Activated naive CD8-positive, alpha-beta T cell treated with anti-CD3 and anti-CD28 coated beads, Interleukin-2, amount 50 U/mL, for 24 hours (primary cell): ENCODE measurements around the gene BSG.
"Not testable (repeated sequence)": the region's sequence is repeated elsewhere in the genome, so short reads cannot be mapped to it uniquely, and the experiment has no call there.

ENCODE experiments used
- ATAC-seq: fragments of 150-1000 bp; cut with Tn5 transposase; one replicate; pipeline ENCODE4 v1.10.0; 2021
- DNase-seq: peaks from one replicate; pipeline ENCODE4 v3.0.0; 2021
- H3K27ac Mint-ChIP-seq: one replicate; pipeline ENCODE4 v1.8.0; 2021; ENCODE audit warnings: mild to moderate bottlenecking, mixed read lengths
- H3K27me3 Mint-ChIP-seq: one replicate; pipeline ENCODE4 v1.8.0; 2021; ENCODE audit warnings: mixed read lengths
- H3K36me3 Mint-ChIP-seq: one replicate; pipeline ENCODE4 v1.8.0; 2021; ENCODE audit warnings: low read depth, mixed read lengths
- H3K4me1 Mint-ChIP-seq: one replicate; pipeline ENCODE4 v1.8.0; 2021; ENCODE audit warnings: mixed read lengths
- H3K4me3 Mint-ChIP-seq: one replicate; pipeline ENCODE4 v1.8.0; 2021; ENCODE audit warnings: mild to moderate bottlenecking, moderate library complexity, mixed read lengths
- H3K9me3 Mint-ChIP-seq: one replicate; pipeline ENCODE4 v1.8.0; 2021; ENCODE audit warnings: mixed read lengths

BSG gene

GRCh38 chr19:575527-576506, 3.4 kb downstream of the BSG start:
- peaks cover 37% of the 10 kb centered on the region for H3K4me1 Mint-ChIP-seq
- no peak for ATAC-seq
- H3K4me3 Mint-ChIP-seq = peak overlapping the region; percentile 21
- H3K9me3 Mint-ChIP-seq = no peaks in the 10 kb centered on the region
- H3K27me3 Mint-ChIP-seq = peaks cover 4% of the 10 kb centered on the region
- H3K27ac Mint-ChIP-seq = no peak overlapping the region
- DNase-seq = no peak
- peaks cover 13% of the 10 kb centered on the region for H3K36me3 Mint-ChIP-seq

- H3K4me1 Mint-ChIP-seq = peaks cover 31% of the 10 kb centered on the region
- no peak overlapping the region for H3K4me3 Mint-ChIP-seq
- DNase-seq (no peak), ATAC-seq (no peak)
- H3K27me3 Mint-ChIP-seq = no peaks in the 10 kb centered on the region
- H3K9me3 Mint-ChIP-seq = no peaks in the 10 kb centered on the region
- peaks cover 8% of the 10 kb centered on the region for H3K36me3 Mint-ChIP-seq
- H3K27ac Mint-ChIP-seq = no peak overlapping the region
Measured at GRCh38 chr19:576768-577438, 4.5 kb downstream of the BSG start.

DNA sequence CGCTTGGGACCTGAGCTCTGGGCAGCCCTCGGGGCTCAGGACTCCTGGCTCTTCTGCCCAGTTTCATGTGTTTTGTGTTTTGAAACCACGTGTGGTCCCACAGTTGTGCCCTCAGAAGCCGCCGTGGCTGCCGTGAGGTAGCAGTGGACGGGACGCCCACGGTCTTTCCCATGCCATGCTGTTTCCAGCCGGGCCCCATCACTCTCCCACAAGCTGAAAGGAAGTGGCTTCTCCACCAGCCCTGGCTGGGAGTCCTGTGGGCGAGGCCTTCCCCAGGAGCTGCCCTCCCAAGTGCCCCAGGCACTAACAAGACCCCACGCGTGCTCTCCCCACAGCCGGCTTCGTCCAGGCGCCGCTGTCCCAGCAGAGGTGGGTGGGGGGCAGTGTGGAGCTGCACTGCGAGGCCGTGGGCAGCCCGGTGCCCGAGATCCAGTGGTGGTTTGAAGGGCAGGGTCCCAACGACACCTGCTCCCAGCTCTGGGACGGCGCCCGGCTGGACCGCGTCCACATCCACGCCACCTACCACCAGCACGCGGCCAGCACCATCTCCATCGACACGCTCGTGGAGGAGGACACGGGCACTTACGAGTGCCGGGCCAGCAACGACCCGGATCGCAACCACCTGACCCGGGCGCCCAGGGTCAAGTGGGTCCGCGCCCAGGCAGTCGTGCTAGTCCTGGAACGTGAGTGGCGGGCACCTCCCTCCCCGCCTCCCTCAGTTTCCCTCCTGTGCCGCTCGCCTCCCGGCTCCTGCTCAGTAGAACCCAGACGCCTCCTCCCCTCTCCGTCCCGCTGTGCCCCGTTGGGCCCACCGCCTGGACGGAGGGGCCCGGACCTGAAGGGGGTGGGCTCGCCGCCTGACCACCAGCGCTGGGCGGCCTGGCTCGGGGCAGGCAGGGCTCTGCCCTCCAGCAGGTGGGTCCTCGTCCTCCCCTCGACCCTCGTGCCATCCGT, 5.3 kb downstream of the BSG start:
- ATAC-seq = no peak
- H3K4me1 Mint-ChIP-seq = peaks cover 28% of the 10 kb centered on the region
- no peak for DNase-seq
- no peaks in the 10 kb centered on the region for H3K9me3 Mint-ChIP-seq
- H3K4me3 Mint-ChIP-seq = no peak overlapping the region
- peaks cover 10% of the 10 kb centered on the region for H3K36me3 Mint-ChIP-seq
- H3K27ac Mint-ChIP-seq = no peak overlapping the region
- H3K27me3 Mint-ChIP-seq = no peaks in the 10 kb centered on the region

GRCh38 chr19:579111-579841, 6.9 kb downstream of the BSG start:
- Mint-ChIP-seq H3K4me3 (no peak overlapping the region), H3K27me3 (no peaks in the 10 kb centered on the region), H3K9me3 (no peaks in the 10 kb centered on the region), H3K27ac (no peak overlapping the region), H3K36me3 (peaks cover 10% of the 10 kb centered on the region), H3K4me1 (peaks cover 24% of the 10 kb centered on the region)
- DNase-seq (no peak), ATAC-seq (no peak)

DNA sequence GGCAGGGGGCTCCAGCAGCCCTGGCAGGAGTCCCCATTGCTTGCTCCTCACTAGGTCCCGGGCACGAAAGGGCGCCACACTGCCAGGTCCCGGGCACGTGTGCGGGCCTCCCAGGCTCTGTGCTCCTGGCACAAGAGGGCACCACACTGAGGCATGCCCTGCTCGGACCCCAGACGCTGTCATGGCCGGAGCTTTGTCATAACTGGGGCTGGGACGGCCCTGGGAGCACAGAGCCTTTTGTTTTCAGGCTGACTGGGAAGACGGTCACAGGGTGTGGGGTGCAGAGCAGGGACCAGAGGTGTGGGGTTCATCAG, 7.4 kb downstream of the BSG start:
- peaks cover 9% of the 10 kb centered on the region for H3K36me3 Mint-ChIP-seq
- H3K27me3 Mint-ChIP-seq = no peaks in the 10 kb centered on the region
- DNase-seq (no peak), ATAC-seq (no peak)
- no peaks in the 10 kb centered on the region for H3K9me3 Mint-ChIP-seq
- peaks cover 19% of the 10 kb centered on the region for H3K4me1 Mint-ChIP-seq
- no peak overlapping the region for H3K27ac Mint-ChIP-seq
- H3K4me3 Mint-ChIP-seq = no peak overlapping the region

DNA sequence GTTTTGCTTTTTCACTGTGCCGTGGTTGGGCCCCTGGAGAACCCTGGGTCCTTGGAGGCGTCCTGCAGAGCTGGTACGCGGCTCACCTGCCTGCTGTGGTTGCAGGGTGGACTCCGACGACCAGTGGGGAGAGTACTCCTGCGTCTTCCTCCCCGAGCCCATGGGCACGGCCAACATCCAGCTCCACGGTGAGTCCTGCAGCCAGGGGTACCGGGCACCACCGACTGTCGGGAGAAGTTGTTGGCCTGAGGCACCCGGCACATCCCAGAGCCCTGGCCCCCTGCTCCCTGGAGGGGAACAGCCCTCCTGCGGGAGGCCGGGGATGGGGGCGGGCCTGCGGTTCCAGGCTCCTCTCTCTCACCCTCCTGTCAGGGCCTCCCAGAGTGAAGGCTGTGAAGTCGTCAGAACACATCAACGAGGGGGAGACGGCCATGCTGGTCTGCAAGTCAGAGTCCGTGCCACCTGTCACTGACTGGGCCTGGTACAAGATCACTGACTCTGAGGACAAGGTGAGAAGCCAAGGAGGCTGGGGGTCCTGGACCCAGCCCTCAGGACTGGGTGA, 8.0 kb downstream of the BSG start:
- Mint-ChIP-seq H3K27me3 (no peaks in the 10 kb centered on the region), H3K4me1 (peaks cover 14% of the 10 kb centered on the region), H3K9me3 (no peaks in the 10 kb centered on the region), H3K36me3 (peaks cover 9% of the 10 kb centered on the region), H3K4me3 (no peak overlapping the region), H3K27ac (no peak overlapping the region)
- DNase-seq (no peak), ATAC-seq (no peak)

DNA sequence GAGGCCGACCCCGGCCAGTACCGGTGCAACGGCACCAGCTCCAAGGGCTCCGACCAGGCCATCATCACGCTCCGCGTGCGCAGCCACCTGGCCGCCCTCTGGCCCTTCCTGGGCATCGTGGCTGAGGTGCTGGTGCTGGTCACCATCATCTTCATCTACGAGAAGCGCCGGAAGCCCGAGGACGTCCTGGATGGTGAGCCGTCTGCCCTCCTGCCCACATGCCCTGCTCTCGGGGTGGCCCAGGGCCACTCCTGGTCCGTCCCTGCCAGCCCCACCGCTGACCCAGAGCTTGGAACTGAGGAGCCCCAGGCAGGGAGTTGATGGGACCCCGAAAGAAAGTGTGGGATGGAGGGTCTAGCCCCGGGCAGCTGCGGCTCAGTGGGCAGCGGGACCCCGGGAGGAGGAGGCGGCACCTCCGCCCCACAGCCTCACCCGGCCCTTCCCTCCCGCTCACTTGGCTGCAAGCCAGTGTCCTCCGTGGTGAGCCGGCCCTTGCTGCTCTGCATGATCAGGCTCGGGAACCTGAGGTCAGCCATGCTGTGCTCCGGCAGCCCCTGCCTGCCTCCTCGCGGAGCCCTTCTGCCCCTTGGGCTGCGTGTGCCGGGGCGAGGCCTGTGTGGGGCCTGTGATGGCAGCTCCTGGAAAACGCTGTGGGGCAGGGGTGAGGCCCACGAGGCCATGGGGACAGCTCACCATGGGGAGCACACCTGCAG, 9.2 kb downstream of the BSG start:
- ATAC-seq = no peak
- DNase-seq = no peak
- H3K4me1 Mint-ChIP-seq = peaks cover 12% of the 10 kb centered on the region
- H3K36me3 Mint-ChIP-seq = peaks cover 9% of the 10 kb centered on the region
- peaks cover 8% of the 10 kb centered on the region for H3K27me3 Mint-ChIP-seq
- no peak overlapping the region for H3K27ac Mint-ChIP-seq
- no peaks in the 10 kb centered on the region for H3K9me3 Mint-ChIP-seq
- no peak overlapping the region for H3K4me3 Mint-ChIP-seq

DNA sequence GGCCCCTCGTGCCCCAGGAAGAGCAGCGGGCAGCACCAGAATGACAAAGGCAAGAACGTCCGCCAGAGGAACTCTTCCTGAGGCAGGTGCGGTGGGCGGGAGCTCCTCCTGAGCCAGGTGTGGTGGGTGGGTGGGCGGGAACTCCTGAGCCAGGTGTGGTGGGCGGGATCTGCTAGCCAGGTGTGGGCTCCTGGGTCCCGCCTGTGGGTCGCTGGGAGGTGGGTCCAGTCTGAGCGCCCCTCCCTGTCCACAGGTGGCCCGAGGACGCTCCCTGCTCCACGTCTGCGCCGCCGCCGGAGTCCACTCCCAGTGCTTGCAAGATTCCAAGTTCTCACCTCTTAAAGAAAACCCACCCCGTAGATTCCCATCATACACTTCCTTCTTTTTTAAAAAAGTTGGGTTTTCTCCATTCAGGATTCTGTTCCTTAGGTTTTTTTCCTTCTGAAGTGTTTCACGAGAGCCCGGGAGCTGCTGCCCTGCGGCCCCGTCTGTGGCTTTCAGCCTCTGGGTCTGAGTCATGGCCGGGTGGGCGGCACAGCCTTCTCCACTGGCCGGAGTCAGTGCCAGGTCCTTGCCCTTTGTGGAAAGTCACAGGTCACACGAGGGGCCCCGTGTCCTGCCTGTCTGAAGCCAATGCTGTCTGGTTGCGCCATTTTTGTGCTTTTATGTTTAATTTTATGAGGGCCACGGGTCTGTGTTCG, 10.3 kb downstream of the BSG start:
- DNase-seq (no peak), ATAC-seq (no peak)
- H3K4me1 Mint-ChIP-seq = peaks cover 6% of the 10 kb centered on the region
- peaks cover 8% of the 10 kb centered on the region for H3K27me3 Mint-ChIP-seq
- H3K27ac Mint-ChIP-seq = no peak overlapping the region
- H3K36me3 Mint-ChIP-seq = peaks cover 9% of the 10 kb centered on the region
- H3K4me3 Mint-ChIP-seq = no peak overlapping the region
- no peaks in the 10 kb centered on the region for H3K9me3 Mint-ChIP-seq

DNA sequence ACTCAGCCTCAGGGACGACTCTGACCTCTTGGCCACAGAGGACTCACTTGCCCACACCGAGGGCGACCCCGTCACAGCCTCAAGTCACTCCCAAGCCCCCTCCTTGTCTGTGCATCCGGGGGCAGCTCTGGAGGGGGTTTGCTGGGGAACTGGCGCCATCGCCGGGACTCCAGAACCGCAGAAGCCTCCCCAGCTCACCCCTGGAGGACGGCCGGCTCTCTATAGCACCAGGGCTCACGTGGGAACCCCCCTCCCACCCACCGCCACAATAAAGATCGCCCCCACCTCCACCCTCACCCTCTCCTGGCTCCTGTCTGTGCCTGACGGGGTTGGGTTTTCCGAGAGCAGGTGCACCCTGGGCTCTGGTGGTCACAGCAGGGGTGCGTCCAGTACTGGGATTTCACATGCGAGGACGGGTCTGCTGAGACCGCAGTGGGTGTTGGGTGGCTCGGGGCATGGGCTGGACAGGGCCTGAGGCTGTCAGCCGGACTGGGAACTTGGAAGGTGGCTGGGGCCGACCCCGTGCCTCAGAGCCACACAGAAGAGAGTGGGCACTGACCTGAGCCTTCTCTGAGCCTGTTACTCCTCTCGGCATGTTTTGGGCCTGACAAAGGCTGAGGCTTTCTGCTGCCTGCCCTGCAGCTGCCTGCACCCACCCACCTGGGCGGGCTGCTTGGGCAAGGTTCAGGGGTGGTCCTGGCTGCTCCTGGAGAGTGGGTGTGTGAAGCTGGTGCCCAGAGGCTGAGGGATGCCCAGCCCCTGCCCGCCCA, 11.0 kb downstream of the BSG start:
- no peaks in the 10 kb centered on the region for H3K9me3 Mint-ChIP-seq
- H3K36me3 Mint-ChIP-seq = peaks cover 9% of the 10 kb centered on the region
- no peak overlapping the region for H3K4me3 Mint-ChIP-seq
- H3K27ac Mint-ChIP-seq = no peak overlapping the region
- H3K4me1 Mint-ChIP-seq = peaks cover 7% of the 10 kb centered on the region
- ATAC-seq (no peak), DNase-seq (no peak)
- peaks cover 12% of the 10 kb centered on the region for H3K27me3 Mint-ChIP-seq

- Mint-ChIP-seq H3K27ac (no peak overlapping the region), H3K4me3 (no peak overlapping the region), H3K4me1 (peaks cover 9% of the 10 kb centered on the region), H3K27me3 (peaks cover 16% of the 10 kb centered on the region), H3K9me3 (no peaks in the 10 kb centered on the region), H3K36me3 (peaks cover 9% of the 10 kb centered on the region)
- ATAC-seq = no peak
- DNase-seq = no peak
Measured at GRCh38 chr19:583968-584239, 11.5 kb downstream of the BSG start.

DNA sequence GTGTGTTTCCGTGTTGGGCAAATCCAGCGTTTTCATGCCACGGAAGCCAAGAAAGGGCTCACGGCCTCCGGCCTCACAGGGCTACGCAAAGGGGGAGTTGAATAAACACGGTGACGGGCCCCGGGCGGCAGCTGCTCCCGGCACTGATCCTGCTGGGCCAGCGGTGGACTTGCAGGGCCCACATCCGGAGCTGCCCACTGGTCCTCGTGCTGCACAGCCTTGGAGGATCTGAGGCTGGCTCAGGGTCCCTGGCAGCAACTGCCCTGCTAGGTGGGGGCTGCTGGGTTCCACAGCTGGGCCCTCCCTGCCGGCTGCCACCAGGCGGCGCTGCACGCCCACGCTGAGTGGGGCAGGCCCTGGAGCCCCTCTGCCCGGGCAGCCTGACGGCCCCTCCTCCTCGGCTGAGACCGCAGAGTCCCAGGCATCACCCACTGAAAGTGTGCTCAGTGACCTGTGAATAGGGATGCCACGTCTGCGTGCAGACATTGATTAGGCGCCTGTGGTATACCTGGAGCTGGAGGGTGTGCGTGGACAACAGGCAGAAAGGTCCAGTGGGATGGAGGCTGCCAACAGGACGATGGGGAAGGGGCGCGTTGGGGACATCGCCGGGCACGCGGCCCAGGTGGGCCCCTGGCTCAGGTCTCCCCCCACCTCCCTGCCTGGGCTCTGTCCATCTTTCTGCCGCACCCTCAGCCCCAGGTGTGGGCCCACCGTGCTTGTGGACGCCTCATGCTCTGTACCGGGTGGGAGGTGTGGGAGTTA, 12.0 kb downstream of the BSG start:
- ATAC-seq (peak; percentile 67), DNase-seq (peak; percentile 76)
- H3K27me3 Mint-ChIP-seq = peaks cover 19% of the 10 kb centered on the region
- H3K9me3 Mint-ChIP-seq = no peaks in the 10 kb centered on the region
- H3K4me3 Mint-ChIP-seq = no peak overlapping the region
- no peak overlapping the region for H3K27ac Mint-ChIP-seq
- H3K36me3 Mint-ChIP-seq = peaks cover 9% of the 10 kb centered on the region
- peaks cover 9% of the 10 kb centered on the region for H3K4me1 Mint-ChIP-seq

- not testable (repeated sequence) for DNase-seq, H3K4me3 Mint-ChIP-seq, H3K4me1 Mint-ChIP-seq, H3K27ac Mint-ChIP-seq, ATAC-seq, H3K9me3 Mint-ChIP-seq, H3K36me3 Mint-ChIP-seq
- peaks cover 19% of the 10 kb centered on the region for H3K27me3 Mint-ChIP-seq
Measured at GRCh38 chr19:585146-585545, 12.8 kb downstream of the BSG start.
